GM21717 (cell line): ENCODE data around the gene FTCD.
"Not testable (repeated sequence)": the region's sequence is repeated elsewhere in the genome, so short reads cannot be mapped to it uniquely, and the experiment has no call there.

Experiments used
- ATAC-seq: cut with Tn5 transposase; IDR thresholded peaks from one replicate; pipeline ENCODE4 v1.9.1; 2021; ENCODE audit warnings: mild to moderate bottlenecking, moderate library complexity; ENCODE audit not compliant: unreplicated experiment

Gene FTCD

DNA sequence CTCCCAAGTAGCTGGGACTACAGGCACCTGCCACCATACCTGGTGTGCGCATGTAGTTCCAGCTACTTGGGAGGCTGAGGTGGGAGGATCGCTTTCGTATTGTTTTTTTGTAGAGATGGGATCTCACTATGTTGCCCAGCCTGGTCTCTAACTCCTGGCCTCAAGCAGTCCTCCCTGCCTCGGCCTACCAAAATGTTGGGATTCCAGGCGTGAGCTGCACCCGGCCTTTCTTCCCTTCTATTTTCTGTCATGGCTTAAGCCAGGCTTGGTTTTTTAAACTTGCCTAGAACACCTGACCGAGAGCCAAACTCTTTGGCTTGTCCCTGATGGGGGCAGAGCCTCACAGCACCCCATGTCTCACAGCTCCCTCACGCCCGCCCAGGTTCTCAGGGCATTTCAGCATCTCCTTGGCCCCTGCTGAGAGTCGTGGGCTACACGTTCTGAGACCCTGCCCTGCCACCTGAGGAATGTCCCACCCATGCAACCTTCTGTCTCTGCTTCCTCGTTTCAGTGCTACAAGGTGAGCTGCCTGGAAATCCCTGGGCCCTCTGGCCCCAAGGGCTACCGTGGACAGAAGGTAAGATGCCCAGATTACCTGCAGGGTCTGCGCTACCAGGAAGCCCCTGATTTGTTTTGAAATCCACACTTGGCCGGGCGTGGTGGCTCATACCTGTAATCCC, 41.7 kb downstream of the FTCD start:
- ATAC-seq: no peak

DNA sequence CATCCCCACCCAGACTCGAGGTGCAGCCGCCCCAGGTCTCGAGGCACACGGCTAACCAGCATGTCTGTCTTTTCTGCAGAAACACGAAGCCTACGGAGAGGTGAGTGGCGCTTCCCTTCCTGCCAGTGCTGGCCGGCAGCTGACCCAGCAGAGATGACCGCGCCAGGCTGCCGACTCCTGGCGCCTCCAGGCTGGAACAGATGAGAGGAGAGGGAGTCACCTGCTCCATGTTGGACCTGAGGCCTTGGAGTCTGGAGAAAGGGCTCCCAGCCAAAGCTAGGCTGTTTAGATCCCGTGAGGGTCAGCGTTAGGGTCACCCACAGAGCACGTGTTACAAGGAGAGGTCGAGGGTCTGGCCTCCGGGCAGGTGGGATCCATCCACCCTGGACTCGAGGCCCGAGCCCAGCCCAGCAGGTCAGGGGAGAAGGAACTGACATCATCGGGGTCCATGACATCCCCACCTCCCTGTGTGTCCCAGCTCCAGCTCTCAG, 42.6 kb downstream of the FTCD start:
- no peak for ATAC-seq

DNA sequence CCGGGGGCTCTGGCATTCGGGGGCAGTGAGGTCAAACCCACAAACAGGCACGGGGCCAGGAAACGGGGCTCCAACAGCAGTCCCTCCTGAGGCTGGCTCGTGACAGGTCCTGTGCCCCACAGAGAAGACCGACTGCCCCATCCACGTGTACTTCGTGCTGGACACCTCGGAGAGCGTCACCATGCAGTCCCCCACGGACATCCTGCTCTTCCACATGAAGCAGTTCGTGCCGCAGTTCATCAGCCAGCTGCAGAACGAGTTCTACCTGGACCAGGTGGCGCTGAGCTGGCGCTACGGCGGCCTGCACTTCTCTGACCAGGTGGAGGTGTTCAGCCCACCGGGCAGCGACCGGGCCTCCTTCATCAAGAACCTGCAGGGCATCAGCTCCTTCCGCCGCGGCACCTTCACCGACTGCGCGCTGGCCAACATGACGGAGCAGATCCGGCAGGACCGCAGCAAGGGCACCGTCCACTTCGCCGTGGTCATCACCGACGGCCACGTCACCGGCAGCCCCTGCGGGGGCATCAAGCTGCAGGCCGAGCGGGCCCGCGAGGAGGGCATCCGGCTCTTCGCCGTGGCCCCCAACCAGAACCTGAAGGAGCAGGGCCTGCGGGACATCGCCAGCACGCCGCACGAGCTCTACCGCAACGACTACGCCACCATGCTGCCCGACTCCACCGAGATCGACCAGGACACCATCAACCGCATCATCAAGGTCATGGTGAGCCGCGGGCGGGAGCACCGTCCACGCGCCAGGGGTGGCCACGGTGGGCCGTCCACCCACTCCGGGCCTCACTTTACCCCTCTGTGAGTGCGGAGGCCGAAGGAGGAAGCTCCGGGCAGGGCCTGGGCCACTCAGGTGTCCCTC, 43.3 kb downstream of the FTCD start:
- ATAC-seq: no peak

DNA sequence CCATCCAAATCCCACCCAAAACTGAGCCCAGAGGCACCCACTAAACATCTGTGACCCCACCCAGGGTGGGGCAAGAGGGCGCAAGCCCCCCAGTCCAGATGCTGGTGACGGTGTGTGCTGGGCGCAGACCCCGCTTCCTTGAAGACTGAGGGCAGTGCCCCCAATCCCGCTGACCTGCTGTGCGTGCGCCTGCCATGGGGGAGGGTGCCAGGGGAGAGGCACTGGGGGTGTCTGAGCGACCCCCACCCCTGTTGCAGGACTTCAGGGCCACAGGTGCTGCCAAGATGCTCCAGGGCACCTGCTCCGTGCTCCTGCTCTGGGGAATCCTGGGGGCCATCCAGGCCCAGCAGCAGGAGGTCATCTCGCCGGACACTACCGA, 44.2 kb downstream of the FTCD start:
- ATAC-seq: no peak

DNA sequence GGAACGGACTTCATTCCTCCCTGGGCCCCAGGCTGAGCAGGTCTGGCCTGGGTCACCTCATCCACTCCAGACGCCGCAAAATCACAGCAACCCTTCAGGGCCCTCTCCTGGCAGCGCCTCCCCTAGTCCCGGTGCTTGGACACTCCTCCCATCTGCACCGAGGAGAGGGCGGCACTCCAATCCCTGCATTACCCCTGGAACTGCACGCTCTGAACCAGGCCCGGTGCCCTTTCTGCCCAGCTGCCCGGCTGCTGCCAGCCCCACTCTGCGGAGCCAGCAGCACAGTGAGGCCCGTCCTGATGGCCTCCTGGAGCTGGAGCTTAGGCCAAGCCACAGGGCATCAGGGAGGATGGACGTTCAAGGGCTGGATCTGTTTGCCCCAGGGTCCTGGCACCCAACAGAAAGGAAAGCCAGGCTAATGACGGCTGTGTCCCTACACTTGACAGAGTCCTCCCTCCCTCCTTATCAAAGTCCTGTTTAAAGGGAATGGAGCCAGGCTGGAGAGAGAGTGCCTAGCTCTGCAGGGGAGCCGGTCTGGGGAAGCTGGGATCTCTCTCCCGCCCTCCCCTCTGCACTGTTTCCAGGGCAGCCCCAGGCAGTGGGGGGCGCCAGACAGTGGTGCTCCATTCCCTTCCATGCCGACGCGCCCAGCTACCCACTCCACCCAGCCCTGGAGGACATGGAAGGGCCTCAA, 44.7 kb downstream of the FTCD start:
- ATAC-seq: no peak

DNA sequence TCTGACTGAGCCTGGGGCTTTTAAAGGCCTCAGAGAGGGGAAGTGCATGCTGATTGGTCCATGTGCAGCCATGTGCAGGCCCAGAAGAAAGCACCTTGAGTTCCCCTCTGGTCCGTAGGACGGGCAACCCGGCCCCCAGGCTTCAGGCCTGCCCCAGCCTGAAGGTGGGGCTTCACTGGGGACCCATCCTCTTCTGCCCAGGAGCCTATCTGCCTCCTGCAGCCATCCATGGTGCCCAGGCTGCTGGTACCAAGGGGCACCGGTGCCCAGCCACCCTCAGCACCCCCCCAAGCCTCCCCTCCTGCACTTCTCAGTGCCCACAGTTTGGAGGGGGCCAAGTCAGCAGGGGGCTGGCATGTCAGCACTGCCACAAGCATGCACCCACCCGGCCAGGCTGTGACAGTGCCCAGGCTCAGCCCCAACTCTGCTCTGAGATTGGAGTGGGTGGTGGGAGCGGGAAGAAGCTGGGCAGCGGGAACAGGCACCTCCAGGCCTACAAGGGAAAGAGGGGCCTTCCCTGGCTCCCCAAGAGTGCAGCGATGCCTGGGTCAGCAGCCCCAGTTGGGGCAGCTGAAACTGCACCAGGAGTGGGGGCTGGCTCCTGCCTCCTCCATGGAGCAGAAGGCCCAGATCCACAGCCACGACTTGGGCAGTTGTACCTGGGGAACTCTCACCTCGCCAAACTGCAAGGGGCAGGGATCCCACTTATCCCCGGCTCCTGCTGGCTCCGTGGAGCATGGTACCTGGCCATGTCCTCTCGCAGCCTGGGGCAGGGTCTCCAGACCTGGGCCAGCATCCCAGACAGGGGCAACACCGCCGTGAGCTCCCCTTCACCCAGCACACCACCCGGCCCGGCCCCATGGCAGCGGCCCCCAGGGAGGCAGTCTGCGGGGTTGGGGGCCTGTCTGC, 45.8 kb downstream of the FTCD start:
- no peak for ATAC-seq

DNA sequence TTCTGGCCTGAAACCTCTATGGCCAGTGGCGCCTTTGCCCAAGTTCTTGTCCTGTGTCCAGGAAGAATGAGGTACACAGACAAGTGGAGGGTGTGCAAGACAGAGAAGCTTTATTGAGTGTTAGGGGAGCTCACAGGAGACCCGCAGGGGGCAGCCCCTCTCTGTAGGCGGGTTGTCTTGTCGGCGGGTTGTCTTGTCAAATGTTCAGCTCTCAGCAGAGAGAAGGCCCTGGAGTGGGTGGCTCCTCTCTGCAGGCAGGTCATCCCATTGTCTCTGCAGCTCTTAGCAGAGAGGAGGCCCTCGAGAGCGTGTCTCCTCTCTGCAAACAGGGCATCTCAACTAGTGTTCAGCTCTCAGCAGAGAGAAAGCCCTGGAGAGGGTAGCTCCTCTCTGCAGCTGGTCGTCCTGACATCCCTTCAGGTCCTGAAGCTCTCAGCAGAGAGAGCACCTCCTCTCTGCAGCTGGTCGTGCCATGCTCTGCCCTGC, 46.5 kb downstream of the FTCD start:
- ATAC-seq: no peak

DNA sequence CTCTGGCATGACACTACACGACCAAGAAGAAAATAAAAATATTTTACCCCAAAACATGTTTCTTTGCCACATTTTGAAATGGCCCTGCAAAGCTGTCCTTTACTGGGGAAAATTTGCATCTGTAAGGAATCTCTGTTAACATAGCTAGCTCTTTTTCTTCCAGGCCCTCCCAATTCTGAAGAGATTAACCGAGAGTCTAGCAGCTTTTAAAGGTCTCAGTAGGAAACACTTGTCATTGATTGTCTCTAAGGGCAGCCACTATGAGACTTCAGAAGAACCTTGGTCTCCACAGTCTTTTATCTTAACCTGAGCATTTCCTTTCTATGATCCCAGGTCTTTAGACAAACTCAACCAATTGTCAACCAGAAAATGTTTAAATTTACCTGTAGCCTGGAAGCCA, 48.0 kb downstream of the FTCD start:
- not testable (repeated sequence) for ATAC-seq

DNA sequence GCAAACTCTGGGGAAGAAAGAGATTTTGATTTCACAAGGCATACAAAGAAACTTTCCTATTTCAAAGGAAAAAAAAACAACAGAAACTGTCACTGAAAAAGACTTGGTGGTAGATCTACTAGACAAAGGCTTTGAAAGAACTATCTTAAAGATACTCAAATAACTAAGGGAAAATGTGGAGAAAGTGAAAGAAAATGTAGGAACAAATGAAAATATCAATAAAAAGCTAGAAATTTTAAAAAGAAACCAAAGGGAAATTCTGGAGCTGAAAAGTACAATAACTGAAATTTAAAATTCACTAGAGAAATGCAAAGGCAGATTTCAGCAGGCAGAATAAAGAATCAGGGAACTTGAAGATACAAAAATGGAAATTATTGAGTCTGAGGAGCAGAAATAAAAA, 51.3 kb downstream of the FTCD start:
- ATAC-seq: no peak

DNA sequence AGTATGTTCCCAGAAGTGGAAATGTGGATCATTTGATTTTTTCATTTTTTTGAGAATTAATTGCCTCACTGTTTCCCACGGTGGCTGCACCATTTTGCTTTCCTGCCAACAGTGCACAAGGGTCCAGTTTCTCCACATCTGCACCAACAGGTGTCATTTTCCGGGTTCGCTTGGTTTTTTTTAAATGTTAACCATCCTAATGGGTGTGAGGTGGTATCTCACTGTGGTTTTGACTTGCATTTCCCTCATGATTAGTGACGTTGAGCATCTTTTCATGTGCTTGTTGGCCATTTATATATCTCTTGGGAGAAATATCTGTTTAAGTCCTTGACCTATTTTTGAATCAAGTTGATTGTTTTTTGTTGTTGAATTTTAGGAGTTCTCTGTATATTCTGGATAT, 54.5 kb downstream of the FTCD start:
- no peak for ATAC-seq

DNA sequence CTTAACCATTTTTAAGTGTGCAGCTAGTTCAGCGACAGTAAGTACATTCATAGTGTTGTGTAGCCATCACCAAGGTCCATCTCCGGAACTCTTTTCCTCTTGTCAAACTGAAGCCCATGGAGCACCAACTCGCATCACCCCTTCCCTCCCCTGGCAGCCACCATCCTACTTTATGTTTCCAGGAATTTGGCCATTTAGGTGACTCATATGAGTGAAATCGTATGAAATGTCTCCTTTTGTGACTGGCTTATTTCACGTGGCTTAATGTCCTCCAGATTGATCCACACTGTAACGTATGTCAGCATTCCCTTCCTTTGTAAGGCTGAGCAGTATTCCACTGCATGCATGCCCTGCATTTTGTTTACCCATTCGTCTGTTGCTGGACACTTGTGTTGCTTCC, 55.0 kb downstream of the FTCD start:
- no peak for ATAC-seq

DNA sequence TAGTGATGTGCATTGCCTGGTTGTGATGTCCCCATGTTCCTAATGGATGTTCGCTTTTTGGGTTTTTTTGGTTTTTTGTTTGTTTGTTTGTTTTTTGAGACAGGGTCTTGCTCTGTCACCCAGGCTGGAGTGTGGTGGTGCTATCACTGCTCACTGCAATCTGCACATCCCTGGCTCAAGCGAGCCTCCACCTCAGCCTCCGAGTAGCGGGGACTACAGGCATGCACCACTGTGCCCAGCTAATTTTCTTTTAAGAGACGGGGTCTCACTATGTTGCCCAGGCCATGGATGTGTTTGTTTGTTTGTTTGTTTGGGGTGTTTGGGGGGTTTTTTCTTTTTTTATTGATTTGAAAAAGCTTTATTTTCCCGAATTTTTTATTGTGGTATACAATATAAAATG, 55.4 kb downstream of the FTCD start:
- ATAC-seq: no peak

DNA sequence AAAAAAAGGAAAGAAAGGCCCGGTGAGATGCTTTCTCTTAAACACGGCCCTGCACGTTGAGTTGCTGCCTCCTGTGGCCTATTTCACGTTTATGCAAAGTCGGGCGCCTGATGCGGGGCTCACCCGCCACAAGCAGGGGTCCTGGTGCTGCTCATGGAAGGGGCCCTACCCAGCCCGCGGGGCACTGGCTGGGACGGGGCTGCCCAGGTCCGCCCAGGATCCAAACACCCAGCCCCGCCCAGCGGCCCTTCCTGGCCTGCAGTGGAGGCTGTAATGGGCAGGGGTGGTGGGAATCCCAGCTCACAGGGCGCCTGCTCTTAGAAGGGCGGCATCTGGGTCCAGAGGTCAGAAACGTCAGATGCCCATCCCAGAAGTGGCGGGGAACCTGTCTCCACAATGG, 55.9 kb downstream of the FTCD start:
- ATAC-seq: no peak

DNA sequence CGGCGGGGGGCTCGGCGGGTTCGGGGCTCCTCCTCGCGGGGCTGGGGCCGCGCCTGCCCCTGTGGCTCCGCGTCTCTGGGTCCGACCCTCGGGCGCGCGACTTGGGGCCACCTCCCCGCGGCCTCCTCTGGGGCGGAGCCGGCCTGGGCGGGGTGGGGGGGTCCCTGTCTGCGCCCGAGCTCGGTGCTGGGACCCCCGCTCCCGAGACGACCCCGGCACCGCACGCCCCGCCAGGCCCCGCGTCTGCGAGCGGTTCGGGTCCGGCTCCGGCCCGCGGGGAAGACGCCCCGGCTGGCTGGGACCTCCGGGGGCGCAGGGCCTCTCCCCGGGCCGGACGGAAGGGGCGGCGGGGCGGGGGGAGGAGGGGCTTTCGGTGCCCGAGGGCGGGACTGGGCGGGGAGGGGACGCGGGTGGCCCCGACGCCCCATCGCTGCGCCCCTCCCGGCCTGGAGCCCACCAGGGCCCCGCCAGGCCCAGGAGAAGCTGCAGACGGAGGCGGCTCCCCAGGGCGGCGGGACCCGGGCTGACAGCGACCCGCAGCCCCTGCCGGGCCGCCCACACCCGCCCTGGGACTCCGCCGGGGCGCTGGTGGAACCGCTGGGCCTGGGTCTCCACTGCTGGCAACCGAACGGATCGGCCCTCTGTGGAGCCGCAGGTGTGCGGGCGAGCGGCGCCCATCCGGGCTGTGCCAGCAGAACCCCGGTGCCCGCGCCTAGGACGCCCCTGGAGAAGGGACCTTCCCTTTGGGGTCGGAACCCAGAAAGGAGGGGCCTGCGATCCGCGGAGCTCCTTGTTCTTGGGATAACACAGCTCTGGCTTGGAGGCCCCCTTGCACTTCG, 56.9 kb downstream of the FTCD start:
- ATAC-seq: no peak

DNA sequence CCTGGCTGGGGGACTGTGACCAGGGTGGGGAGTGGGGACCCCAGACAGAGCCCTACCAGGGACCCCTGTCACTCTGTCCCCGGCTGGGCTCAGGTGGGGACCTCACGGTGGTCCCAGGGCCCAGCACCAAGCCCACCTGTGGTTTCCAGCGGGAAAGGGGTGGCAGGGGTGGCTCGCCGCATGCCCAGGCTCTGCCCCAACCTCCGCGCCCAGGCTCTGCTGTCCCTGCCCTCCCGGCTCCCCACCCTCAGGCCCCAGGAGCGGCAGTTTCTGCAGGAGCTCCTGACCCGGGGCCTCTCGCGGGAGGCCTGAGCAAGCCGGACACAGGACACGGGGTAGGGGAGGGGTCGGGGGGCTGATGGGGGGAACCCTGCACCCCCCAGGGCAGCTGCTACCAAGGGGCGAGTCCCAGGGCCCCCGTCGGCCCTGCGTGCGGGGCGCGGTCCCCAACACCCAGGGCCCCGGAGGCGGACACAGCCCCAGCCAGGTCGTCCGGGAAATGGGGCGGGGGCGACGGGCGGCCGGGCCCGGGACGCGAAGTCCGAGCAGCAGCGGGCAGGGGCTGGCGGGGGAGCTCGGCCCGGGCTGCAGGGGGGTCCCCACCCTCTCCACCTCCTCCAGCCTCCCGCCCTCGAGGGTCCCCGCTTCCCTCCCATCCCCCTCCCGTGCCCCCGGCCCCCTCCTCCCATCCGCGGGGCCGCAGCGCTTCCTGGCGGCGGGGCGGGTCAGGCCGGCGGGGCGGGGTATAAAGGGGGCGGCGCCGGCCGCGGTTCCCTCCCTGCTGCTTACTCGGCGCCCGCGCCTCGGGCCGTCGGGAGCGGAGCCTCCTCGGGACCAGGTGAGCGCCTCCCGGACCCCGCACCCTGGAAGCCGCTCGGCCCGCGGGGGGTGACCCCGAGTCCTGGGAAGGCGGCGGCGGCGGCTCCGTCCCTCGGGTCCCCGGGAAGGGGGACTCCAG, 57.8 kb downstream of the FTCD start, which contains the start of gene COL6A2:
TSS of gene COL6A2 (plus strand) at position 777 of the 958 bp plus-strand sequence.
- no peak for ATAC-seq

DNA sequence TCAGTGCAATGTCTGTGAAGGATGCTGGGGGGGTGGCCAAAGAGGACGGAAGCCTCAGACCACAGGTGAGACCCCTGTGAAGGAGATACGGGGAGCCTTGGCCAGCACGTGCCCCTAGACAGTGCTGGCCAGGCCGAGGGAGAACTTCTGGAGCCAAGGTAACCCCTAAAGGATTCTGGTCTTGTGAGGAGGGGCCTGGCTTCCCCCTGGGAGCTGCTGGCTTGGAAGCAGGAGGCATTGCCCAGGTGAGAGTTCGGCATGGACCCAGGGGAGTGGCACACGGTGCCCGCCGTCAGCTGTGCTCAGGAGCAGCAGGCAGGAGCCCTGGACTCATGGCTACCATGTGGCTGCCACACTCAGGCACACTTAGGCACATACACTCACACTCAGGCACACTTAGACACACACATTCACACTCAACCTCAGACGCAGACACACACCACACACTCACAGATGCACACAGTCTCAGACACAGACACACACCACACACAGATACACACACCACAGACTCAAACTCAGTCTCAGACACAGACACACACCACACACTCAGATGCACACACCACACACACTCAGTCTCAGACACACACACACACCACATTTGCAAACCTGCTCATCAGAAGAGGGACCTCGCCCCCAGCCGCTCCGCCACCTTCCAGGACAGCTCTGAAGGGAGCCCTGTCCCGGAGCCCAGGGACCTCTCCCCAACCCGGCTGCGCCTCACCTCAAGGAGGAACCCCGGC, 58.6 kb downstream of the FTCD start:
- ATAC-seq: no peak

DNA sequence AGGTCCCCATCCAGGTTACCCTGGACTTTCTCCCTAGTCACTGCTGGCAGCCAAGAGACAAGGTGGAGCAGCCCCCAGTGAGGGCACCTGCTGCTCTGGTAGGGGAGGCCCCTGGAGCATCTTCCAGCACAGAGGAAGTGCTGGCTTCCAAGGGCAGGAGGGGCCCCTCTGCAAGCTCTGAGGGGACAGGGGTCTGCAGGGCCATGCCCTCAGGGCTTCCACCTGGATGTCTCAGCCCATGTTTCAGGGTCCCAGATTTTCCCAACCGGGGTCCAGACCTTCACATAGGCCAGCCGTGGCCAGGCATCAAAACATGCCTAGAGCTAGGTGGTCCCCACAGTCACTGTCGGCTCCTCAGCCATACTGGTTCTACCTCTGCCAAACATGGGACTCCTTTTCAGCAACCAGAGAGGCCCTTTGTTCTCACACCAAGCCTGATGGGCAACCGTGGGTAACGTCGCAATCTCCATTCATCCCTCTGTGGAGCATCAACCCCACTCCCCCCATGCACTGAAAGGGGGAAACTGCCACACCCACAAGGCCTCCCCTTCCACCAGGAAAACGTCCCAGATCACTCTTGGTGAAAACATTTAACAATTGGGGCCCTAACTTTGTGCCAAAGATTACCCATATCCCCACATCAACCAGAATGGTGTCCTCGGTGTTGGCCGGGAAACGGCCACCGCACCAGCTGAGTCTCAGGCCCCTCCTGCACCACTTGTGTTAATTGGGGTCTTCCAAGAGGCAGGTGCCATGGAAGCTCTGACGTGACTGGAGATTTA, 59.4 kb downstream of the FTCD start:
- ATAC-seq: no peak
